Measurements from ENCODE around the gene TNNI3.

TNNI3 gene

GRCh38 chr19:55152017-55152416 is 5.5 kb downstream of the TNNI3 start:
- DNase-seq, result no peak
- in situ Hi-C loops (cut with MboI; ENCODE audit: low pct_unique_long_range_greater_than_20kb, low sequenced_read_pairs), result no loop called here

GRCh38 chr19:55149078-55150003 is 8.2 kb downstream of the TNNI3 start, which contains the start of gene TNNT1:
TSS of gene TNNT1 (minus strand) at chr19:55149206. CDS start at chr19:55147157, 2,049 bp downstream.
- DNase-seq, result no peak
- in situ Hi-C loops (cut with MboI; ENCODE audit: low pct_unique_long_range_greater_than_20kb, low sequenced_read_pairs), result no loop called here

GRCh38 chr19:55147545-55148251 is 9.8 kb downstream of the TNNI3 start:
- DNase-seq, result no peak
- in situ Hi-C loops (cut with MboI; ENCODE audit: low pct_unique_long_range_greater_than_20kb, low sequenced_read_pairs), result no loop called here

- in situ Hi-C loops (cut with MboI; ENCODE audit: low pct_unique_long_range_greater_than_20kb, low sequenced_read_pairs), result no loop called here
- DNase-seq, result peak; percentile 48
Measured at GRCh38 chr19:55146705-55147273, 10.7 kb downstream of the TNNI3 start.

DNA sequence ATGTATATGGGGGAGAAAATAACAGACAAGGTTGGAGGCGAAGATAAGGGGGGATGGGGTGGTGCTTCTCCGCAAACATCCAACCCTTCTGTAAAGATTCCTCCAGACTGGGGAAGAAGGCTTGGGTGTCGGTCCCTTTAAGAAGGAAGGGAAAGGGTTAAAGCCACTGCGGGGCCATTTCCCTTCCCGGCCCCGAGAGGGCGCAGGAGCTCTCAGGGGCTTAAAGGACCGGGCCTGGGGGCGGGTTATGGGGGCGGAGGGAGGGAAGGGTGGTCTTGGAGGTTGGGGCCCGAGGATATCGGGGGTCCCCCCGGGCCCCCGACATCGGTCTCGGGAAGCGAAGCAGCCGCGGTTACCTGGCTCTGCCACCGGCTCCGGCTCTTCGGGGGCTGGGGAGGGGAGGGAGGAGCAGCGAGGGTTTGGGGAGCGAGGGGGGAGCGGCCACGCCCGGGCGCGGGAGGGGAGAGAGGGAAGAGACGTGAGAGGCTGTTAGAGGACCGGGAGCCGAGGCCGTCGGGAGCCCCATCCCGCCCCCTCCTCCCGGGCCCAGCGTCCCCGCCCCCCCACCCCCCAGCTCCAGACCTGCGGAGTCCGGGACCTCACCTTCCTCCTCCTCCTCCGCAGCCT is 11.3 kb downstream of the TNNI3 start:
- in situ Hi-C loops (cut with MboI; ENCODE audit: low pct_unique_long_range_greater_than_20kb, low sequenced_read_pairs), result no loop called here
- peak; percentile 78 for DNase-seq

DNA sequence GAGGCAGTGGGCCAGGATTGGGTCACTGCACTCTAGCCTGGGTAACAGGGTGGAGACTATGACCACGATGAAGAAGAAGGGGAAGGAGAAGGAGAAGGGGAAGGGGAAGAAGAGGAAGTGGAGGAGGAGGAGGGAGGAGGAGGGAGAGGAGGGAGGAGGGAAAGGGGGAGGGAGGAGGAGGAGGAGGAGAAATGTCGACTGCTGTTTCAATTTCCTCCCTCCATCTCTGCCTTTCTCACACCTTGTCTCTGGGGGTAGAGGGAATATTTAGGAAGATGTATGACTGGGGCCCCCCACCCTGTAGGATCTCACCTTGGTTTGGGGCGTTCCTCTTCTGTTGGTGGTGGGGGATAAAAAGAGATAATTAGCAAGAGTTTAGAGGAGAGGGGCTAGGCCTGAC is 12.3 kb downstream of the TNNI3 start:
- peak; percentile 38 for DNase-seq
- in situ Hi-C loops (cut with MboI; ENCODE audit: low pct_unique_long_range_greater_than_20kb, low sequenced_read_pairs), result no loop called here

DNA sequence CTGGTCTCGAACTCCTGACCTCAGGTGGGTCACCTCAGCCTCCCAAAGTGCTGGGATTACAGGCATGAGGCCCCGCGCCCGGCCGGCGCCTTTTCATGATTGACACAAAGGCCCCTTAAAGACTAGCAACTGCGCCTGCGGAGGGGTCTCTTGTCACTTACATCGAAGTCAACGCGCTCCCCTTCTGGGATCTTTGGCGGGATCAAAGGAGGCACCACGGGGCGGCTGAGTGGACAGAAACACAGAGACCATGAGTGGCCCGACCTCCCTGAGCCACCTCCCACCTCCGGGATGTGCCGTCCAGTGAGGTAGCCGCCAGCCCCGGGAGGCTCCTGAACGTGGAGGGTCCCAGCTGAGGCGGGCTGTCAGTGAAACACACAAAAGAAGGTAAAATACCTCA is 15.8 kb downstream of the TNNI3 start:
- DNase-seq, result no peak
- in situ Hi-C loops (cut with MboI; ENCODE audit: low pct_unique_long_range_greater_than_20kb, low sequenced_read_pairs), result no loop called here

DNA sequence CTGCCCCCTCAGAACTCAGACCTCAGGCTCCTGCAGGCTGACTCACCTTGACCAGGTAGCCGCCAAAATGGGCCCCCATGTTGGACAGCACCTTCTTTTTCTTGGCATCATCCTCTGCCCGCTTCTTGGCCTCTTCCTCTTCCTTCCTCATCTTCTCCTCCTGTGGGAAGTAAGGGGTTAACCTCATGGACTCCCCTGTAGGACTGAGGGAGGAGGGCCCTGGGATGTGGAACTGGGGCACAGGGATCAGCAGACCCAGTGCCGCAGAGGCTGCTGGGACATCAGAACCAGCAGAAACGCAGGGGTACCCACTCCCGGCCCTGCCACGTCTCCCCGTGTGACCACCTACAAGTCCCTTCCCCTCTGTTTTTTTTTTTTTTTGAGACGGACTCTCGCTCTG is 19.6 kb downstream of the TNNI3 start:
- no peak for DNase-seq
- in situ Hi-C loops (cut with MboI; ENCODE audit: low pct_unique_long_range_greater_than_20kb, low sequenced_read_pairs), result no loop called here

DNA sequence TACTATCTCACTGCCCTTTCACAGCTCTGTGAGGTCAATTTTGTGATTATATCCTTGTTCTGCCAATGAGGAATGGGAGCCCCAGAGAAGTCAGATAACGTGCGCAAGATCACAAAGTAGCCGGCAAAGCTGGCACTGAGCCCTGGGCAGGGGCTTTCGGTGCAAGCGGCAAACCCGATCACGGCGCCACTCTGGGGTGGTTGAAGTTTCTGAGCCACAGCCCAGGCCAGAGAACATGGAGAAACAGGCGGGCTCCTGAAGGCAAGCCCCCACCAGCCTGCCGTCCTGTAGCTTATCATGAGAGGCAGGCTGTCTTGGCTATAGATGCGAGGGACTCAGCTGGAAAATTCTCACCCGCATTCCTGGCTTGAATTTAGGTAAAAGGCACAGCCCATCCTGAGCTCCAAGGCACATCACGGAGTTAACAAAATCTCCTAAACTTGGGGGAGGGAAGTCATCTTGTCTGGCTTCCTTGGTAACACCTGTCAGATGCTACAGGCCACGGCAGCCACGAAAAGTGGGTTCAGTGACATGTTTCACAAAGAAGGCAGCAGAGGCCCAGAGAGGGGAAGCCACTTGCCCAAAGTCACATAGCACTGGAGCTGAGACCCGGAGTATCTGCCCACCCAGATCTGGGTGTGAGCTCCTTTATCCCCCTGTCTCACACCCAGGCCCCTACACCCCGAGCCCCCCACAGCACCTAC is 21.0 kb downstream of the TNNI3 start:
- in situ Hi-C loops (cut with MboI; ENCODE audit: low pct_unique_long_range_greater_than_20kb, low sequenced_read_pairs), result no loop called here
- DNase-seq, result no peak

GRCh38 chr19:55134736-55135135 is 22.8 kb downstream of the TNNI3 start:
- in situ Hi-C loops (cut with MboI; ENCODE audit: low pct_unique_long_range_greater_than_20kb, low sequenced_read_pairs), result no loop called here

GRCh38 chr19:55133639-55134444 is 23.7 kb downstream of the TNNI3 start:
- in situ Hi-C loops (cut with MboI; ENCODE audit: low pct_unique_long_range_greater_than_20kb, low sequenced_read_pairs), result no loop called here
- DNase-seq, result no peak

More at GRCh38 chr19:55134736-55135135, 22.8 kb downstream of the TNNI3 start:
- no peak for DNase-seq

- in situ Hi-C loops (cut with MboI; ENCODE audit: low pct_unique_long_range_greater_than_20kb, low sequenced_read_pairs), result no loop called here
- DNase-seq, result no peak
Measured at GRCh38 chr19:55132453-55133129, 24.9 kb downstream of the TNNI3 start.

- DNase-seq, result no peak
- in situ Hi-C loops (cut with MboI; ENCODE audit: low pct_unique_long_range_greater_than_20kb, low sequenced_read_pairs), result no loop called here
Measured at GRCh38 chr19:55131421-55131820, 26.1 kb downstream of the TNNI3 start.

- DNase-seq, result no peak
- in situ Hi-C loops (cut with MboI; ENCODE audit: low pct_unique_long_range_greater_than_20kb, low sequenced_read_pairs), result no loop called here
Measured at GRCh38 chr19:55119053-55119452, 38.5 kb downstream of the TNNI3 start.

DNA sequence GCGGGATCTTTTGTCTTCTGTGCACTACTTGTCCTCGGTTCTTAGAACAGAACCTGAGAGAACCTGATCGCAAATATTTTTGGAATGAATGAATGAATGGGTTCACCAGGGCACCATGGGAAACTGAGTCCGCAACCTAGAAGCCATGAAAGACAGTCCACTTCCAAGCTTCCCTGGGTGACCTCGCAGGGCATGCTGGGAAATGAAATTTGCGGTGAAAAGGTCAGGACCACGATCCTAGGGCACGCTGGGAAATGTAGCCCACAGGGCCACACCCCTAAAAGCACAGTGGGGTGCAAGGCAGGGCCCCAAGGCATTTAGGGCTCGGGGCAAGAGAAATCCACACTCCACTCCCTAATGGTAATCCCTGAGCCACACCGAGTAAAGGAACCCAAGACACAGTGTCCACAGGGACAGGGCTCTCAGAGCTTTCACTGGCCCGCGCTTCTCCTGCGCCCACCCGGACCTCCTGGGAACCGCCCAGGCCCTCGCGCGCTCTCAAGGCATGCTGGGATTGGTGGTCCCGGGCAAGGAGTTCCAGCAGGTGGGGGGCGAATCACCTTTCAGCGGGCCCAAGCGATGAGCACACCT is 39.0 kb downstream of the TNNI3 start:
- DNase-seq, result no peak
- in situ Hi-C loops (cut with MboI; ENCODE audit: low pct_unique_long_range_greater_than_20kb, low sequenced_read_pairs), result no loop called here

- in situ Hi-C loops (cut with MboI; ENCODE audit: low pct_unique_long_range_greater_than_20kb, low sequenced_read_pairs), result no loop called here
Measured at GRCh38 chr19:55117663-55118391, 39.7 kb downstream of the TNNI3 start.

More at GRCh38 chr19:55117663-55118391, 39.7 kb downstream of the TNNI3 start:
- DNase-seq, result peak; percentile 98
